HepG2 (cell line): ENCODE results near the gene TMEM127. TPM values are rescaled to one million over a fixed set of nuclear protein-coding genes. Genes with fewer than 3 reads are reported as not detected.

Experiments used
- ATAC-seq: fragments of 200-7000 bp; cut with Tn5 transposase; 3 replicates; pipeline ENCODE4 v1.9.1; 2020; ENCODE audit warnings: mild to moderate bottlenecking, moderate library complexity
- Bru-seq: library from RNA; stranded (reverse); fragments of 400-500 nt; gene quantifications from one replicate; lab custom pipeline; 2021; lab: Mats Ljungman, UMichigan
- BruChase-seq, 2 experiments: library from RNA; stranded (reverse); fragments of 400-500 nt; gene quantifications; one replicate each; lab custom pipeline; 2021; lab: Mats Ljungman, UMichigan
- BruUV-seq: library from RNA; stranded (reverse); fragments of 400-500 nt; replicated peaks from 2 replicates; lab custom pipeline; 2021; lab: Mats Ljungman, UMichigan
- CTCF ChIA-PET: fragments of 300-600 bp; formaldehyde crosslinking; extraction: SDS; loops from one replicate; lab custom pipeline; 2021; ENCODE audit warnings: low total read pairs, inconsistent platforms, low intra/inter-chr PET ratio; lab: Yijun Ruan, JAX
- POLR2A ChIA-PET: fragments of 350-600 bp; sonication (Branson Sonifier 250); formaldehyde crosslinking; loops from one replicate; lab custom pipeline; 2020; ENCODE audit warnings: antibody characterized with exemption, inconsistent platforms; lab: Yijun Ruan, JAX
- DNase-seq: peaks from one replicate; pipeline ENCODE4 v3.0.0-alpha.2; 2015; ENCODE audit warnings: low spot score
- FAIRE-seq: peaks from 3 replicates; lab custom pipeline; 2011; peaks lifted over from hg19 to GRCh38; lab: Jason Lieb, UNC
- H2AFZ ChIP-seq: one replicate; pipeline ENCODE4 v1.6.1; 2011; ENCODE audit warnings: low read length, inconsistent platforms
- H3K27ac ChIP-seq: fragments of 300-600 bp; 3 replicates; pipeline ENCODE4 v1.8.0; 2011; ENCODE audit warnings: mixed run types, mild to moderate bottlenecking, mixed read lengths, low read length, inconsistent platforms; ENCODE audit not compliant: insufficient read depth; ENCODE audit errors: extremely low read length
- H3K27me3 ChIP-seq, 2 experiments: fragments of 200-600 bp in 1 of 2; 2 replicates in 1 of 2; 3 replicates in 1 of 2; pipeline versions ENCODE4 v1.6.0 to v1.8.0; 2011; ENCODE audit warnings: low read length in 2 of 2, mild to moderate bottlenecking in 2 of 2, moderate library complexity in 2 of 2, inconsistent platforms in 1 of 2; ENCODE audit not compliant: insufficient read depth in 2 of 2, control insufficient read depth in 1 of 2
- H3K36me3 ChIP-seq, 2 experiments: fragments of 200-600 bp in 1 of 2; replicated peaks in 1 of 2; 2 replicates in 1 of 2; 3 replicates in 1 of 2; pipeline versions ENCODE4 v1.5.1 to v1.8.0; 2011; ENCODE audit warnings: low read length in 2 of 2, inconsistent platforms in 1 of 2; ENCODE audit not compliant: insufficient read depth in 2 of 2, control insufficient read depth in 1 of 2
- H3K4me1 ChIP-seq: 2 replicates; pipeline ENCODE4 v1.5.1; 2012; ENCODE audit warnings: low read length, inconsistent platforms; ENCODE audit not compliant: insufficient read depth
- H3K4me2 ChIP-seq: 2 replicates; pipeline ENCODE4 v1.6.0; 2011; ENCODE audit warnings: low read depth, low read length, inconsistent platforms
- H3K4me3 ChIP-seq, 3 experiments: fragments of 200-600 bp in 1 of 3; sonication (generic), shearing (Covaris generic) in 1 of 3; replicated peaks in 1 of 3; 2 replicates each; pipeline ENCODE4 v1.5.1; 2011 to 2016; ENCODE audit warnings: low read length in 3 of 3, inconsistent platforms in 2 of 3, low read depth in 2 of 3, mild to moderate bottlenecking in 2 of 3, control low read depth in 1 of 3, mixed read lengths in 1 of 3; ENCODE audit not compliant: insufficient read depth in 1 of 3
- H3K79me2 ChIP-seq: one replicate; pipeline ENCODE4 v1.6.1; 2011; ENCODE audit warnings: low read length, inconsistent platforms; ENCODE audit not compliant: insufficient read depth
- H3K9ac ChIP-seq: 2 replicates; pipeline ENCODE4 v1.6.0; 2011; ENCODE audit warnings: mild to moderate bottlenecking, low read depth, low read length, inconsistent platforms; ENCODE audit not compliant: insufficient read depth
- H3K9me3 ChIP-seq: 2 replicates; pipeline ENCODE4 v1.5.1; 2012; ENCODE audit warnings: mild to moderate bottlenecking, low read length
- H4K20me1 ChIP-seq: 2 replicates; pipeline ENCODE4 v1.6.0; 2011; ENCODE audit warnings: inconsistent platforms, mild to moderate bottlenecking, low read length, moderate library complexity; ENCODE audit not compliant: insufficient read depth
- ARHGAP35 ChIP-seq: sonication (generic); formaldehyde crosslinking; IDR thresholded peaks from 2 replicates; pipeline ENCODE4 v1.9.0; 2022; ENCODE audit warnings: mild to moderate bottlenecking, inconsistent platforms, moderate library complexity, missing genetic modification reagents, borderline replicate concordance
- HMGXB3 ChIP-seq: sonication (generic); formaldehyde crosslinking; IDR thresholded peaks from 2 replicates; pipeline ENCODE4 v1.4.0; 2020; ENCODE audit warnings: missing genetic modification reagents, borderline replicate concordance
- IRF1 ChIP-seq: sonication (generic); formaldehyde crosslinking; IDR thresholded peaks from 2 replicates; pipeline ENCODE4 v1.4.0; 2020; ENCODE audit warnings: low read depth, mild to moderate bottlenecking, missing genetic modification reagents
- PHB2 ChIP-seq: fragments of 450-650 bp; IDR thresholded peaks from 2 replicates; pipeline ENCODE4 v1.6.1; 2018; ENCODE audit not compliant: partially characterized antibody
- ZBTB26 ChIP-seq: IDR thresholded peaks from 2 replicates; pipeline ENCODE4 v1.6.1; 2016; ENCODE audit warnings: missing compliant biosample characterization, missing genetic modification reagents, borderline replicate concordance
- ZNF33A ChIP-seq: sonication (generic); formaldehyde crosslinking; IDR thresholded peaks from 2 replicates; pipeline ENCODE4 v1.5.1; 2020; ENCODE audit warnings: missing genetic modification reagents, mild to moderate bottlenecking, moderate library complexity, borderline replicate concordance
- WGBS: methylation state at CpG from one replicate; pipeline ENCODE4 v1.1.6; 2017; ENCODE audit warnings: low lambda C conversion rate; 5-methylcytosine and 5-hydroxymethylcytosine counted together
- in situ Hi-C: cut with HindIII; loops from 2 replicates; pipeline ENCODE4 v1.10.0; 2017; ENCODE audit warnings: low pct_unique_long_range_greater_than_20kb; ENCODE audit not compliant: extremely low pct_ligation_motif_present
- intact Hi-C: fragments of 100-400 bp; cut with micrococcal nuclease; formaldehyde crosslinking; loops from one replicate; pipeline ENCODE4 v1.10.0; 2022; ENCODE audit not compliant: unreplicated experiment
- long read RNA-seq, 2 experiments: library from RNA in 1 of 2; library from polyadenylated mRNA in 1 of 2; stranded (forward) in 1 of 2; unstranded in 1 of 2; transcript quantifications; one replicate each; pipeline ENCODE4 v2.0.0, GENCODE V29; 2019 to 2022
- polyA minus RNA-seq, 3 experiments: library from RNA; depleted of rRNA, polyadenylated mRNA; stranded (reverse); fragments of >200 nt; gene quantifications; 2 replicates each; pipeline ENCODE4 v1.2.3, GENCODE V29; 2011; ENCODE audit warnings: low replicate concordance in 1 of 3
- polyA plus RNA-seq, 8 experiments: library from polyadenylated mRNA; depleted of rRNA in 3 of 8; stranded (reverse) in 7 of 8; unstranded in 1 of 8; fragments of >200 nt; fragmentation: Illumina TruSeq in 4 of 8; extraction: Trizol in 4 of 8; gene quantifications; 2 replicates each; pipeline versions ENCODE4 v1.2.1 to v1.2.3, GENCODE V29; 2011 to 2016; ENCODE audit warnings: low read depth in 4 of 8, missing spikeins in 1 of 8, mixed read lengths in 1 of 8; ENCODE audit not compliant: insufficient read depth in 1 of 8
- total RNA-seq, 5 experiments: library from RNA; depleted of rRNA; stranded (reverse); fragments of >200 nt; fragmentation: Illumina TruSeq; extraction: Trizol; gene quantifications; 2 replicates each; pipeline ENCODE4 v1.2.3, GENCODE V29; 2016; ENCODE audit warnings: low read depth in 1 of 5

TMEM127 gene
- 15.7 and 21.5 TPM in 2 replicates for total RNA-seq (2016; rRNA removed; fragmentation: Illumina TruSeq; extraction: Trizol)
- 1.6 and 1.7 TPM in 2 replicates for total RNA-seq (2016; cell fraction: cytosol; rRNA removed; fragmentation: Illumina TruSeq; extraction: Trizol; ENCODE audit: low read depth)
- 13.2 and 21.0 TPM in 2 replicates for total RNA-seq (2016; cell fraction: insoluble cytoplasmic fraction; rRNA removed; fragmentation: Illumina TruSeq; extraction: Trizol)
- total RNA-seq (2016; cell fraction: membrane; rRNA removed; fragmentation: Illumina TruSeq; extraction: Trizol), result 7.2 and 9.0 TPM in 2 replicates
- total RNA-seq (2016; cell fraction: nucleus; rRNA removed; fragmentation: Illumina TruSeq; extraction: Trizol), result 18.7 and 20.0 TPM in 2 replicates
- polyA plus RNA-seq (2011; rRNA removed), result 33.9 and 45.2 TPM in 2 replicates
- polyA plus RNA-seq (2011; cell fraction: cytosol; rRNA removed), result 24.6 and 25.3 TPM in 2 replicates
- polyA plus RNA-seq (2011; cell fraction: nucleus; rRNA removed), result 23.8 and 26.6 TPM in 2 replicates
- polyA plus RNA-seq (2012), result 18.5 and 22.4 TPM in 2 replicates
- 1.5 and 1.9 TPM in 2 replicates for polyA plus RNA-seq (2016; cell fraction: cytosol; fragmentation: Illumina TruSeq; extraction: Trizol; ENCODE audit: low read depth)
- 13.9 and 16.7 TPM in 2 replicates for polyA plus RNA-seq (2016; cell fraction: insoluble cytoplasmic fraction; fragmentation: Illumina TruSeq; extraction: Trizol; ENCODE audit: low read depth)
- 5.0 and 5.8 TPM in 2 replicates for polyA plus RNA-seq (2016; cell fraction: membrane; fragmentation: Illumina TruSeq; extraction: Trizol; ENCODE audit: low read depth)
- 26.4 and 31.8 TPM in 2 replicates for polyA plus RNA-seq (2016; cell fraction: nucleus; fragmentation: Illumina TruSeq; extraction: Trizol; ENCODE audit: insufficient read depth, low read depth)
- polyA minus RNA-seq (2011; rRNA and poly(A)+ RNA removed; ENCODE audit: low replicate concordance), result 75.3 and 118 TPM in 2 replicates
- 16.4 and 21.8 TPM in 2 replicates for polyA minus RNA-seq (2011; cell fraction: cytosol; rRNA and poly(A)+ RNA removed)
- 26.3 and 29.3 TPM in 2 replicates for polyA minus RNA-seq (2011; cell fraction: nucleus; rRNA and poly(A)+ RNA removed)
- Bru-seq, nascent RNA, result percentile 84 among the genes with signal in this experiment
- percentile 91 among the genes with signal in this experiment for BruChase-seq, experiment 1, labeled RNA remaining after a 6-hour chase
- percentile 89 among the genes with signal in this experiment for BruChase-seq, experiment 2, labeled RNA remaining after a 2-hour chase
- long read RNA-seq, experiment 1, partial matches to known transcripts, result 0 of 10 reads
- long read RNA-seq, experiment 1, other reads (novel, unspliced or antisense), result 10 of 10 reads
- long read RNA-seq, experiment 2, full-length matches to known transcripts, result 37 of 90 reads
- long read RNA-seq, experiment 2, partial matches to known transcripts, result 6 of 90 reads
- long read RNA-seq, experiment 2, other reads (novel, unspliced or antisense), result 47 of 90 reads

GRCh38 chr2:96265840-96266679 is at the start of gene TMEM127, which contains the start of gene CIAO1:
Gene TMEM127, minus strand, starts transcription at chr2:96265997. Its CDS starts 616 bp downstream, at chr2:96265381.
Gene CIAO1, plus strand, starts transcription at chr2:96266225. Its CDS starts 126 bp downstream, at chr2:96266351.
- peak; percentile 90 for ATAC-seq
- no TSS peak for BruUV-seq
- peak within 1 kb of the TSS; percentile 95 to 97 (median 96) for H3K4me3 ChIP-seq
- peak; percentile 55 for FAIRE-seq
- H3K4me1 ChIP-seq, result peaks cover 47% of the 10 kb centered on the region
- peak within 1 kb of the TSS; percentile 86 for H3K9ac ChIP-seq
- DNase-seq, result peak; percentile 98
- H3K36me3 ChIP-seq, result peaks cover 18 to 39% of the 10 kb centered on the region in 2 experiments
- no peaks in the 10 kb centered on the region; a peak in 1 of 5 replicates for H3K27me3 ChIP-seq
- H4K20me1 ChIP-seq, result peaks cover 6% of the 10 kb centered on the region
- no peak within 1 kb of the TSS for H2AFZ ChIP-seq
- H3K79me2 ChIP-seq, result peaks cover 55% of the 10 kb centered on the region
- under 1% methylated on average over 67 of the region's 81 CpGs for WGBS
- H3K9me3 ChIP-seq, result no peaks in the 10 kb centered on the region
- H3K27ac ChIP-seq, result peak within 1 kb of the TSS; percentile 83
- ChIA-PET POLR2A (interaction anchor here (0.5 to 3.6 kb wide), 14 partner anchors 8 to 597 kb away, joined by 3 to 46 read pairs (median 5); partner anchors contain the start of genes NCAPH, SNRNP200 and STARD7), CTCF (interaction anchor here (1.5 to 2.8 kb wide), 2 partner anchors 13 kb away, joined by 16 to 19 read pairs; no protein-coding TSS in a partner anchor)
- intact Hi-C loops, result loop anchor here (1.0 to 2.0 kb wide), 3 partner anchors 13 to 243 kb away; partner anchors contain the start of gene SNRNP200
- in situ Hi-C loops, result no loop called here
- H3K4me2 ChIP-seq, result peak within 1 kb of the TSS; percentile 88
- TF ChIP-seq ZNF33A (CRISPR knock-in tag) (peak; percentile 25; the same call in 1 of the 2 replicates), ZBTB26 (CRISPR knock-in tag) (no peak; the same call in 1 of the 2 replicates), HMGXB3 (peak; percentile 56), PHB2 (no peak), ARHGAP35 (CRISPR knock-in tag) (peak; percentile 91), IRF1 (CRISPR knock-in tag) (peak; percentile 84; the same call in 1 of the 2 replicates)
